DOHH2 (cell line): Measurements from ENCODE around the gene GSTM4.

Source experiments
- EZH2phosphoT487 ChIP-seq: fragments of 200-600 bp; sonication (generic); IDR thresholded peaks from 2 replicates; pipeline ENCODE4 v1.6.1; 2017; ENCODE audit warnings: borderline replicate concordance, mild to moderate bottlenecking, antibody characterized with exemption, low read length, moderate library complexity, mixed read lengths
- TF ChIP-seq, protein P1 (sequence below): fragments of 200-600 bp; sonication (generic); IDR thresholded peaks from one replicate; pipeline ENCODE4 v1.5.1; 2014; ENCODE audit warnings: antibody characterized with exemption, mild to moderate bottlenecking, low read depth, low read length; ENCODE audit not compliant: poor library complexity, severe bottlenecking

- TF ChIP-seq, protein P1, sequence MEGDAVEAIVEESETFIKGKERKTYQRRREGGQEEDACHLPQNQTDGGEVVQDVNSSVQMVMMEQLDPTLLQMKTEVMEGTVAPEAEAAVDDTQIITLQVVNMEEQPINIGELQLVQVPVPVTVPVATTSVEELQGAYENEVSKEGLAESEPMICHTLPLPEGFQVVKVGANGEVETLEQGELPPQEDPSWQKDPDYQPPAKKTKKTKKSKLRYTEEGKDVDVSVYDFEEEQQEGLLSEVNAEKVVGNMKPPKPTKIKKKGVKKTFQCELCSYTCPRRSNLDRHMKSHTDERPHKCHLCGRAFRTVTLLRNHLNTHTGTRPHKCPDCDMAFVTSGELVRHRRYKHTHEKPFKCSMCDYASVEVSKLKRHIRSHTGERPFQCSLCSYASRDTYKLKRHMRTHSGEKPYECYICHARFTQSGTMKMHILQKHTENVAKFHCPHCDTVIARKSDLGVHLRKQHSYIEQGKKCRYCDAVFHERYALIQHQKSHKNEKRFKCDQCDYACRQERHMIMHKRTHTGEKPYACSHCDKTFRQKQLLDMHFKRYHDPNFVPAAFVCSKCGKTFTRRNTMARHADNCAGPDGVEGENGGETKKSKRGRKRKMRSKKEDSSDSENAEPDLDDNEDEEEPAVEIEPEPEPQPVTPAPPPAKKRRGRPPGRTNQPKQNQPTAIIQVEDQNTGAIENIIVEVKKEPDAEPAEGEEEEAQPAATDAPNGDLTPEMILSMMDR: peak; percentile 93
- TF ChIP-seq EZH2phosphoT487: no peak
Observed at GRCh38 chr1:109640285-109640865, 15.5 kb upstream of the GSTM4 start.
